Measurements from ENCODE around the gene KMT2E. TPM values are rescaled to one million over a fixed set of nuclear protein-coding genes. Genes with fewer than 3 reads are reported as not detected.

KMT2E gene
- total RNA-seq, 1 donor from 2014 or later, result 88.2 TPM

DNA sequence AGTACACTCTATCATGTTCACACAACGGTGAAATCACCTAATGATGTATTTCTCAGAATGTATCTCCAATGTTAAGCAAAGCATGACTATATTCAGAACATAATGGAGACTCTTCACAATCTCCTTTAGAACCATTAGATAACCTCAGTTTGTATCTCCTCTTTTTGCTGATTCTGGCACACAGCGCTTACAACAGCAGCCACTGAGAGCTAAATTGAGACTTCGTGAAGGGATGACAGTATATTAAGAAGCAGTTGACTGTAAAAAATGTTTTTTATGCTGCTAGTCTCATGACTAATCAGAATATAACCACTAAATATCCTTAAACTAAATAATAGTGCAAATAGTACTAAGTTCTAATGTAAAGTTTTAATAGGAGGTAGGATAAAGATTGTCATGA is 46.9 kb downstream of the KMT2E start:
- TF ChIP-seq CTCF (IDR thresholded peaks at IDR 0.05), result no peak
- no peak for DNase-seq
- H3K4me3 ChIP-seq, result no peak overlapping the region
- intact Hi-C loops (cut with DNase I), result no loop called here
- H3K27ac ChIP-seq, result no peak overlapping the region
- no peak for ATAC-seq
- H3K27me3 ChIP-seq (ENCODE audit: low read depth), result no peaks in the 10 kb centered on the region
- H3K4me1 ChIP-seq, result peaks cover 43% of the 10 kb centered on the region
- peaks cover 36% of the 10 kb centered on the region for H3K36me3 ChIP-seq
- no peaks in the 10 kb centered on the region for H3K9me3 ChIP-seq

GRCh38 chr7:105065104-105065503 is 51.1 kb downstream of the KMT2E start:
- Histone ChIP-seq H3K4me1 (peaks cover 14% of the 10 kb centered on the region), H3K36me3 (peaks cover 68% of the 10 kb centered on the region), H3K27ac (no peak overlapping the region), H3K27me3 (ENCODE audit: low read depth) (no peaks in the 10 kb centered on the region), H3K9me3 (no peaks in the 10 kb centered on the region), H3K4me3 (no peak overlapping the region)
- intact Hi-C loops (cut with DNase I), result no loop called here
- no peak for DNase-seq
- no peak for TF ChIP-seq CTCF (IDR thresholded peaks at IDR 0.05)
- ATAC-seq, result no peak

- no peak for TF ChIP-seq CTCF (IDR thresholded peaks at IDR 0.05)
- peaks cover 90% of the 10 kb centered on the region for H3K36me3 ChIP-seq
- intact Hi-C loops (cut with DNase I), result no loop called here
- H3K4me3 ChIP-seq, result no peak overlapping the region
- DNase-seq, result no peak
- H3K4me1 ChIP-seq, result no peaks in the 10 kb centered on the region
- H3K27me3 ChIP-seq (ENCODE audit: low read depth), result no peaks in the 10 kb centered on the region
- ATAC-seq, result no peak
- H3K9me3 ChIP-seq, result no peaks in the 10 kb centered on the region
- H3K27ac ChIP-seq, result no peak overlapping the region
Measured at GRCh38 chr7:105067691-105068090, 53.7 kb downstream of the KMT2E start.

DNA sequence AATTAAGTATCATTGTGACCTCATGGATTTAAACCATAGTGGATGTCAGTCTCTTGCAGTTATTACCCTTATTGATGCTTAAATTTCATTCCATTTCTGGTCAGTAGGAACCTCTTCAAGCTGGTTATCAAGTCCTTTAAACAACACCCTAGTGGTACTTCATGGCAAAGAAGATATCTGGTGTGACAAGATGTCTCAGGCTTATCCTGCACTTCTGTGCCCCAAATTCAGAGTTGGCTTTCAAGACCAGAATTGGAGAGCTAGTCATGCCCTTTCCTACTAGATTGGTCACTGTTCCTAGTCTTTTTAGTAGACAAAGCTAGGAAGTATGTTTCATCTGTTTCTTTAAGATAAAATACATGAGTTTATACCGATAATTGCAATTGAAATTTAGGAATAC is 54.9 kb downstream of the KMT2E start:
- no peaks in the 10 kb centered on the region for H3K27me3 ChIP-seq (ENCODE audit: low read depth)
- no peaks in the 10 kb centered on the region for H3K9me3 ChIP-seq
- H3K27ac ChIP-seq, result no peak overlapping the region
- TF ChIP-seq CTCF (IDR thresholded peaks at IDR 0.05), result no peak
- intact Hi-C loops (cut with DNase I), result no loop called here
- H3K36me3 ChIP-seq, result peaks cover 94% of the 10 kb centered on the region
- no peak for ATAC-seq
- no peak overlapping the region for H3K4me3 ChIP-seq
- DNase-seq, result no peak
- no peaks in the 10 kb centered on the region for H3K4me1 ChIP-seq

- intact Hi-C loops (cut with DNase I), result no loop called here
- Histone ChIP-seq H3K27me3 (ENCODE audit: low read depth) (no peaks in the 10 kb centered on the region), H3K9me3 (no peaks in the 10 kb centered on the region), H3K27ac (no peak overlapping the region), H3K4me3 (no peak overlapping the region), H3K36me3 (peaks cover 96% of the 10 kb centered on the region), H3K4me1 (no peaks in the 10 kb centered on the region)
- DNase-seq (no peak), ATAC-seq (no peak)
- TF ChIP-seq CTCF (IDR thresholded peaks at IDR 0.05), result no peak
Measured at GRCh38 chr7:105073143-105073542, 59.1 kb downstream of the KMT2E start.

DNA sequence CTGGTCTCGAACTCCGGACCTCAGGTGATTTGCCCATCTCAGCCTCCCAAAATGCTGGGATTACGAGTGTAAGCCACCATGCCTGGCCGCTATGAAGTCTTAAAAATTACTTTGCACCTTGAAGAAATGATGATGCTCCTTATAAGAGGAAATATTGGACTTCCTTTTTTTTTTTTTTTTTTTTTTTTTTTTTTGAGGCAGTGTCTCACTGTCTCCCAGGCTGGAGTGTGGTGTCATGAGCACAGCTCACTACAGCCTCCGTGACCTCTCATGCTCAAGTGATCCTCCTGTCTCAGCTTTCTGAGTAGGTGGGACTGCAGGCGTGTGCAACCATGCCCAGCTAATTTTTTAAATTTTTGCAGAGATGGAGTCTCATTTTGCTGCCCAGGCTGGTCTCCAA is 65.3 kb downstream of the KMT2E start:
- Histone ChIP-seq H3K9me3 (no peaks in the 10 kb centered on the region), H3K27me3 (ENCODE audit: low read depth) (no peaks in the 10 kb centered on the region), H3K4me1 (no peaks in the 10 kb centered on the region), H3K4me3 (no peak overlapping the region), H3K36me3 (peaks cover 100% of the 10 kb centered on the region), H3K27ac (no peak overlapping the region)
- no peak for TF ChIP-seq CTCF (IDR thresholded peaks at IDR 0.05)
- intact Hi-C loops (cut with DNase I), result no loop called here
- no peak for DNase-seq
- ATAC-seq, result no peak

Data from lower lobe of right lung (tissue), 2 donors.